OCI-LY7 (cell line): ENCODE data around the gene CPSF3. TPM values are rescaled to one million over a fixed set of nuclear protein-coding genes. Genes with fewer than 3 reads are reported as not detected.
A peak's percentile ranks its signal among the peaks of the same experiment; 100 is the strongest.

ENCODE experiments used
- BruUV-seq: library from RNA; stranded (reverse); fragments of 400-500 nt; replicated peaks from 2 replicates; lab custom pipeline; 2021; lab: Mats Ljungman, UMichigan
- CTCF ChIA-PET: fragments of 300-600 bp; sonication (Branson Sonifier 250); formaldehyde crosslinking; loops from one replicate; lab custom pipeline; 2022; ENCODE audit warnings: antibody characterized with exemption; ENCODE audit not compliant: unreplicated experiment; lab: Charles Lee
- POLR2A ChIA-PET: fragments of 300-600 bp; sonication (Branson Sonifier 250); formaldehyde crosslinking; loops from one replicate; lab custom pipeline; 2022; ENCODE audit warnings: antibody characterized with exemption; lab: Charles Lee
- DNase-seq: peaks from one replicate; pipeline ENCODE4 v3.0.0-alpha.2; 2015; ENCODE audit warnings: low spot score
- H2AFZ ChIP-seq: fragments of 200-600 bp; sonication (generic), shearing (Covaris generic); 2 replicates; pipeline ENCODE4 v1.6.1; 2014; ENCODE audit warnings: mild to moderate bottlenecking, antibody characterized with exemption, low read length, moderate library complexity
- H3K27ac ChIP-seq: fragments of 200-600 bp; sonication (generic); 2 replicates; pipeline ENCODE4 v1.5.1; 2014; ENCODE audit warnings: mixed run types, low read depth, mild to moderate bottlenecking, moderate library complexity, low read length, inconsistent platforms; ENCODE audit not compliant: poor library complexity, severe bottlenecking
- H3K36me3 ChIP-seq: fragments of 200-600 bp; sonication (generic); 2 replicates; pipeline ENCODE4 v1.6.1; 2014; ENCODE audit warnings: mild to moderate bottlenecking, antibody characterized with exemption, low read length, moderate library complexity, mixed read lengths; ENCODE audit not compliant: insufficient read depth
- H3K4me1 ChIP-seq: fragments of 200-600 bp; sonication (generic); 2 replicates; pipeline ENCODE4 v1.5.1; 2014; ENCODE audit warnings: mild to moderate bottlenecking, low read length; ENCODE audit not compliant: insufficient read depth, poor library complexity, severe bottlenecking
- H3K4me2 ChIP-seq: fragments of 200-600 bp; sonication (generic); 2 replicates; pipeline ENCODE4 v1.6.1; 2014; ENCODE audit warnings: mild to moderate bottlenecking, low read length
- H3K4me3 ChIP-seq: fragments of 200-600 bp; sonication (generic); 2 replicates; pipeline ENCODE4 v1.5.1; 2014; ENCODE audit warnings: mild to moderate bottlenecking, low read depth, low read length; ENCODE audit not compliant: poor library complexity, severe bottlenecking
- H3K79me2 ChIP-seq: fragments of 200-600 bp; sonication (generic); 2 replicates; pipeline ENCODE4 v1.6.1; 2016; ENCODE audit warnings: low read depth, mild to moderate bottlenecking, low read length, moderate library complexity, mixed read lengths; ENCODE audit not compliant: insufficient read depth
- H3K9me2 ChIP-seq: fragments of 200-600 bp; sonication (generic); 2 replicates; pipeline ENCODE4 v1.6.1; 2016; ENCODE audit warnings: mild to moderate bottlenecking, low read length, mixed read lengths; ENCODE audit not compliant: insufficient read depth
- H3K9me3 ChIP-seq: fragments of 200-600 bp; sonication (generic); 2 replicates; pipeline ENCODE4 v1.6.1; 2014; ENCODE audit warnings: mild to moderate bottlenecking, mixed run types, low read length, mixed read lengths
- H4K20me1 ChIP-seq: fragments of 200-600 bp; sonication (generic); 2 replicates; pipeline ENCODE4 v1.6.1; 2014; ENCODE audit warnings: mild to moderate bottlenecking, antibody characterized with exemption, low read length, moderate library complexity, mixed read lengths; ENCODE audit not compliant: insufficient read depth
- CTCF ChIP-seq: fragments of 200-600 bp; sonication (generic); conservative IDR thresholded peaks from 2 replicates; pipeline ENCODE4 v1.5.1; 2014; ENCODE audit warnings: mild to moderate bottlenecking, antibody characterized with exemption, low read length, moderate library complexity, mixed read lengths
- EZH2phosphoT487 ChIP-seq: fragments of 200-600 bp; sonication (generic); IDR thresholded peaks from 2 replicates; pipeline ENCODE4 v1.6.1; 2018; ENCODE audit warnings: low read depth, borderline replicate concordance, mild to moderate bottlenecking, mixed run types, antibody characterized with exemption, low read length, moderate library complexity, mixed read lengths
- intact Hi-C: fragments of 100-400 bp; cut with micrococcal nuclease; formaldehyde crosslinking; loops from one replicate; pipeline ENCODE4 v1.10.0; 2022; ENCODE audit not compliant: unreplicated experiment
- total RNA-seq, 2 experiments: library from RNA; depleted of rRNA in 1 of 2; stranded (reverse); fragments of >200 nt in 1 of 2; shearing (Covaris generic) in 1 of 2; gene quantifications; 2 replicates each; pipeline ENCODE4 v1.2.3, GENCODE V29; 2014 to 2022

CPSF3 gene
- total RNA-seq, 2 experiments from 2014 or later: 54.5 to 88.3 TPM

- ChIA-PET CTCF (interaction anchor here (1.2 kb wide), 1 partner anchor 134 kb away, joined by 4 read pairs; no protein-coding TSS in a partner anchor), POLR2A (interaction anchor here (0.6 to 1.4 kb wide), 7 partner anchors 9 to 420 kb away, joined by 3 to 5 read pairs (median 3); partner anchors contain the start of genes TAF1B and YWHAQ)
- no TSS peak for BruUV-seq
- H2AFZ ChIP-seq: peak overlapping the region; percentile 73
- intact Hi-C loops: loop anchor here (1.0 to 5.0 kb wide), 5 partner anchors 50 to 420 kb away; partner anchors contain the start of genes ADAM17, TAF1B and YWHAQ
- no peaks in the 10 kb centered on the region for H3K9me2 ChIP-seq
- DNase-seq: peak; percentile 74
- TF ChIP-seq EZH2phosphoT487 (no peak), CTCF (peak; percentile 39; the same call in 1 of the 2 replicates)
- peaks cover 33% of the 10 kb centered on the region for H3K36me3 ChIP-seq
- peaks cover 73% of the 10 kb centered on the region for H3K79me2 ChIP-seq
- H3K9me3 ChIP-seq: no peaks in the 10 kb centered on the region
- peaks cover 25% of the 10 kb centered on the region for H3K4me1 ChIP-seq
- H3K4me3 ChIP-seq: peak overlapping the region; percentile 76
- H4K20me1 ChIP-seq: peaks cover 4% of the 10 kb centered on the region; the same call in 1 of the 2 replicates
- peak overlapping the region; percentile 74 for H3K27ac ChIP-seq
- H3K4me2 ChIP-seq: peak overlapping the region; percentile 78
These were observed 944 bp upstream of the CPSF3 start for GRCh38 chr2:9422321-9423099.

GRCh38 chr2:9423922-9424272 lies 443 bp downstream of the CPSF3 start:
- peak; percentile 61 for DNase-seq
- Histone ChIP-seq H3K79me2 (peaks cover 73% of the 10 kb centered on the region), H2AFZ (peak overlapping the region; percentile 53), H3K4me1 (peaks cover 25% of the 10 kb centered on the region), H3K4me3 (peak overlapping the region; percentile 76), H3K9me3 (no peaks in the 10 kb centered on the region), H3K27ac (peak overlapping the region; percentile 74), H4K20me1 (peaks cover 4% of the 10 kb centered on the region; the same call in 1 of the 2 replicates), H3K9me2 (no peaks in the 10 kb centered on the region), H3K4me2 (peak overlapping the region; percentile 95), H3K36me3 (peaks cover 27% of the 10 kb centered on the region)
- intact Hi-C loops: loop anchor here (1.0 to 5.0 kb wide), 5 partner anchors 51 to 418 kb away; partner anchors contain the start of genes ADAM17, TAF1B and YWHAQ
- TF ChIP-seq EZH2phosphoT487: no peak
- TF ChIP-seq CTCF: no peak
- BruUV-seq: TSS peak; percentile 82
- POLR2A ChIA-PET: interaction anchor here (0.6 to 1.4 kb wide), 5 partner anchors 15 to 207 kb away, joined by 3 to 5 read pairs (median 4); partner anchors contain the start of gene YWHAQ
- CTCF ChIA-PET: no interaction called here
